Measurements from ENCODE around the gene CNOT6. TPM values are rescaled to one million over a fixed set of nuclear protein-coding genes. Genes with fewer than 3 reads are reported as not detected.
"Not testable (repeated sequence)": the region's sequence is repeated elsewhere in the genome, so short reads cannot be mapped to it uniquely, and the experiment has no call there.

CNOT6 gene
- total RNA-seq, 2 experiments from 2014 or later = 33.3 to 34.0 TPM

DNA sequence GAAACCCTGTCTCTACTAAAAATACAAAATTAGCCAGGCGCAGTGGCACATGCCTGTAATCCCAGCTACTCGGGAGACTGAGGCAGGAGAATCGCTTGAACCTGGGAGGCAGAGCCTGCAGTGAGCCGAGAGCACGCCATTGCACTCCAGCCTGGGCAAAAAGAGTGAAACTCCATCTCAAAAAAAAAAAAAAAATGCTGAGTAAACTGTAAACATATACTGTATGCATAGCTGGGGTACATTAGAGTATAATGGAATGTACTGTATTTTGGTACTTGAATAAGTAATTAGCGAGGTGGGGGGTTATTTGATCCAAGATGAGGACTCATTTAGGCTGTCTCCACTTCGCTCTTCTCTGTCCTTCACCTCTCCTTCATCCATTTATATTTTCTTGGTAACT is 3.7 kb downstream of the CNOT6 start:
- peaks cover 36% of the 10 kb centered on the region for H3K4me1 Mint-ChIP-seq (ENCODE audit: low read depth)
- H3K4me3 Mint-ChIP-seq; H3K9me3 Mint-ChIP-seq; H3K36me3 Mint-ChIP-seq (ENCODE audit: low read depth); CTCF ChIA-PET; H3K27me3 Mint-ChIP-seq (ENCODE audit: low read depth); H3K27ac Mint-ChIP-seq; DNase-seq: not testable (repeated sequence)
- intact Hi-C loops (cut with micrococcal nuclease) = loop anchor here (10.0 kb wide), 1 partner anchor 143 kb away; the partner anchor contains the start of gene GFPT2

DNA sequence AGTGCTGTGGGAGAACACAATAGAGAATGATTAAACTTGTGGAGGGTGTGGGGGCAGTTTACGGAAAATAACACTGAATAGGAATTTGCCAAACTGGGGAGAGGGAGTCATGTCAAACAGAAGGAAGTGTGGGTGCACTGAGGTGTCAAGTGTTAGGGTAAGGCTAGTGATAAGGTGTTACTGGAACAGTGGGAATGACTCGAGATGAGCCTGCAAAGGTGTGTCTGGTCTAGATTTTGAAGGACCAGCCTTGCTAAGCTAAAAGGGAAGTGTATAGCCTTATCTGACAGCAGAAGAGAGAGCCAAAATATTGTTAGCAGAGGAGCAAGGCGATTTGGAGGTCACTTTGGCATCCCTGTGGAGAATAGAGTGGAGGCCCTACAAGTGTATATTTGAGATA is 4.2 kb downstream of the CNOT6 start:
- H3K27ac Mint-ChIP-seq = no peak overlapping the region
- H3K4me1 Mint-ChIP-seq (ENCODE audit: low read depth) = peaks cover 33% of the 10 kb centered on the region
- H3K9me3 Mint-ChIP-seq = no peaks in the 10 kb centered on the region
- H3K4me3 Mint-ChIP-seq = no peak overlapping the region
- no peak for DNase-seq
- intact Hi-C loops (cut with micrococcal nuclease) = loop anchor here (10.0 kb wide), 1 partner anchor 144 kb away; the partner anchor contains the start of gene GFPT2
- H3K27me3 Mint-ChIP-seq (ENCODE audit: low read depth) = no peaks in the 10 kb centered on the region
- peaks cover 10% of the 10 kb centered on the region for H3K36me3 Mint-ChIP-seq (ENCODE audit: low read depth)
- CTCF ChIA-PET = no interaction called here

DNA sequence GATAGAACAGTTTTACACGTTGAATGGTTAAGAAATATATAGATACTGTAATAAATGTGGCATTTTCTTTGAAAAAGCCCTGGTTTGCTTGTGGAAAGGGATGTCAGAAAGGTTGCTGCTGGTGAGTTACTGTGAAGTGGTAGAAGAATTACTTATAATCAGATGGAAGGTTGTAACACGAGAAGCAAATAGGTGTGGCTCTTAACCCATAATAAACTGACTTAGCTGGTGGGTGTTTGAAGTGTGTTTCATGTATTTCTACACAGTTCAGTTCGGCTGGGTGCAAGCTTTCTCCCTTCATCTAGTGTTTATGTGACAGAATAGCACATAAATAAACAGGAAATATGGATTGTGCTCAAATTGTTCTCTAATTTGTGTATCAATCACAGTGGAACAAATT is 5.5 kb downstream of the CNOT6 start:
- Mint-ChIP-seq H3K27me3 (ENCODE audit: low read depth) (no peaks in the 10 kb centered on the region), H3K36me3 (ENCODE audit: low read depth) (peaks cover 15% of the 10 kb centered on the region), H3K27ac (no peak overlapping the region), H3K4me3 (no peak overlapping the region), H3K4me1 (ENCODE audit: low read depth) (peaks cover 33% of the 10 kb centered on the region), H3K9me3 (no peaks in the 10 kb centered on the region)
- no peak for DNase-seq
- CTCF ChIA-PET = interaction anchor here (0.7 kb wide), 1 partner anchor 112 kb away, joined by 3 read pairs; no protein-coding TSS in a partner anchor
- intact Hi-C loops (cut with micrococcal nuclease) = loop anchor here (10.0 kb wide), 1 partner anchor 145 kb away; the partner anchor contains the start of gene GFPT2

DNA sequence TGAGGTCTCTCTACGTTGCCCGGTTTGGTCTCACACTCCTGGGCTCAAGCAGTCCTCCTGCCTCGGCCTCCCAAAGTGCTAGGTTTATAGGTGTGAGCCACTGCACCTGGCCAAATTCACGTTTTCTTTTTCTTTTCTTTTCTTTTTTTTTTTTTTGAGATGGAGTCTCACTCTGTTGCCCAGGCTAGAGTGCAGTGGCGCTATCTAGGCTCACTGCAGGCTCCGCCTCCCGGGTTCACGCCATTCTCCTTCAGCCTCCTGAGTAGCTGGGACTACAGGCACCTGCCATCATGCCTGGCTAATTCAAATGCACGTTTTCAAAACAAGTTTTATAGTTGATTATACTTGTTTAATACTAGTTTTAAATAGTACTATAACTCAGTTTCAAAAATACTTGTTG is 6.1 kb downstream of the CNOT6 start:
- Mint-ChIP-seq H3K4me1 (ENCODE audit: low read depth) (peaks cover 33% of the 10 kb centered on the region), H3K36me3 (ENCODE audit: low read depth) (peaks cover 15% of the 10 kb centered on the region)
- H3K9me3 Mint-ChIP-seq; H3K27me3 Mint-ChIP-seq (ENCODE audit: low read depth); intact Hi-C loops (cut with micrococcal nuclease); H3K27ac Mint-ChIP-seq; CTCF ChIA-PET; H3K4me3 Mint-ChIP-seq; DNase-seq: not testable (repeated sequence)

DNA sequence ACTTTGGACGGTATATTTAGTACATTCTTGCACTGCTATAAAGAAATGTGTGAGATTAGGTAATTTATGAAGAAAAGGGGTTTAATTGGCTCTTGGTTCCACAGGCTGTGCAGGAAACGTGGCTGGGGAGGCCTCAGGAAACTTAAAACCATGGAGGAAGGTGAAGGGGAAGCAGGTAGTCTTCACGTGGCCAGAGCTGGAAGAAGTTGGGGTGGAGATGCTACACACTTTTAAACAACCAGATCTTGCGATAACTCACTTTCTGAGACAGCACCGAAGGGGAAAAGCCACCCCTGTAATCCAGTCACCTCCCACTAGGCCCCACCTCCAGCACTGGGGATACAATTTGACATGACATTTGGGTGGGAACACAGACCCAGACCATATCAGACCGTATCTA is 13.5 kb downstream of the CNOT6 start:
- no peak overlapping the region for H3K4me3 Mint-ChIP-seq
- intact Hi-C loops (cut with micrococcal nuclease) = no loop called here
- no peak overlapping the region for H3K27ac Mint-ChIP-seq
- peaks cover 27% of the 10 kb centered on the region for H3K4me1 Mint-ChIP-seq (ENCODE audit: low read depth)
- H3K27me3 Mint-ChIP-seq (ENCODE audit: low read depth) = no peaks in the 10 kb centered on the region
- H3K36me3 Mint-ChIP-seq (ENCODE audit: low read depth) = peaks cover 19% of the 10 kb centered on the region
- no peak for DNase-seq
- no peaks in the 10 kb centered on the region for H3K9me3 Mint-ChIP-seq
- CTCF ChIA-PET = no interaction called here

DNA sequence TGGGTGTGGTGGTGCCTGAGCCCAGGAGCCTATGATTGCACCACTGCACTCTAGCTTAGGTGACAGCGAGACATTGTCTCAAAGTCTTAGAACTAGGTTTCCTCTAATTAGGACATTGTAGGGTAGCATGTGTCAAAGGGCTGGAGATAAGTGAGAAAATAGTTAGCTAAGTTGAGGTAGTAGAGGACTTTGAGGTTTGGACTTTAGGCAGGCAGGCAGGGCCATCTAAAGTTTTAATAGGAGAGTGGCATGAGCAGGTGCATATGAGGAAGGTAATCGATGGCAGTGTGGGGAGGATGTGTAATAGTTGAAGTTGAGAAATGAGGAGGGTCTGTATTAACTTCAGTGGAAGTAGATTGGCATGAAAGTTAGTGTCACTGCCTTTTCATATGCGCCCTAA is 21.1 kb downstream of the CNOT6 start:
- Mint-ChIP-seq H3K9me3 (no peaks in the 10 kb centered on the region), H3K27ac (no peak overlapping the region), H3K4me3 (no peak overlapping the region), H3K4me1 (ENCODE audit: low read depth) (peaks cover 30% of the 10 kb centered on the region), H3K27me3 (ENCODE audit: low read depth) (no peaks in the 10 kb centered on the region), H3K36me3 (ENCODE audit: low read depth) (peaks cover 7% of the 10 kb centered on the region)
- CTCF ChIA-PET = interaction anchor here (0.9 kb wide), 1 partner anchor 45 kb away, joined by 3 read pairs; no protein-coding TSS in a partner anchor
- no peak for DNase-seq
- intact Hi-C loops (cut with micrococcal nuclease) = no loop called here

DNA sequence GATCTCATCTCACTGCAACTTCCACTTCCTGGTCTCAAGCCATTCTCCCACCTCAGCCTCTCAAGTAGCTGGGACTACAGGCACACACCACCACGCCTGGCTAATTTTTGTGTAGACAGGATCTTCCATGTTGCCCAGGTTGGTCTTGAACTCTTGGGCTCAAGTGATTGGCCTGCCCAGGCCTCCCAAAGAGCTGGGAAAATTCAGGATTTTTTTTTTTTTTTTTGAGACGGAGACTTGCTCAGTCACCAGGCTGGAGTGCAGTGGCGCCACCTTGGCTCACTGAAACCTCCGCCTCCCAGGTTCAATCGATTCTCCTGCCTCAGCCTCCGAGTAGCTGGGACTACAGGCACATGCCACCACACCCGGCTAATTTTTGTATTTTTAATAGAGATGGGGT is 21.8 kb downstream of the CNOT6 start:
- CTCF ChIA-PET; H3K36me3 Mint-ChIP-seq (ENCODE audit: low read depth); H3K27me3 Mint-ChIP-seq (ENCODE audit: low read depth); H3K9me3 Mint-ChIP-seq; H3K4me3 Mint-ChIP-seq; intact Hi-C loops (cut with micrococcal nuclease); DNase-seq; H3K27ac Mint-ChIP-seq: not testable (repeated sequence)
- peaks cover 33% of the 10 kb centered on the region for H3K4me1 Mint-ChIP-seq (ENCODE audit: low read depth)

DNA sequence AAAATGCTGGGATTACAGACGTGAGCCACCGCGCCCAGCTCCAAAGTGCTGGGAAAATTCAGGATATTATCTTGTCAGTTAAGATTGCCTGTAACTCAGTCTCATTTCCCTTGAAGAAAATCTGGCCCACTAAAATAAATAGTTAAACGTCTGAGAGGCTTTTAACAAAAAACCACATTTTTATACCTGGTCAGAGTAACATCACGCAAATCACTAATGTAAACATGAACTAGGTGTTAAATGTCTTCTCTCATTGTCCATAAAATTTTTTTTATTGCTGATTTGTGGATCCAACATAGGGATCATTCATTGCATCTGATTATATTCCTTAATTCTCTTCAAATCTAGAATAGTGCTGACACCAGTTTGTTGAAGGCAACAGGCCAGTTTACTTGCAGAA is 22.3 kb downstream of the CNOT6 start:
- intact Hi-C loops (cut with micrococcal nuclease) = no loop called here
- Mint-ChIP-seq H3K36me3 (ENCODE audit: low read depth) (peaks cover 7% of the 10 kb centered on the region), H3K27ac (no peak overlapping the region), H3K4me3 (no peak overlapping the region), H3K4me1 (ENCODE audit: low read depth) (peaks cover 37% of the 10 kb centered on the region), H3K27me3 (ENCODE audit: low read depth) (no peaks in the 10 kb centered on the region), H3K9me3 (no peaks in the 10 kb centered on the region)
- DNase-seq = no peak
- CTCF ChIA-PET = no interaction called here

DNA sequence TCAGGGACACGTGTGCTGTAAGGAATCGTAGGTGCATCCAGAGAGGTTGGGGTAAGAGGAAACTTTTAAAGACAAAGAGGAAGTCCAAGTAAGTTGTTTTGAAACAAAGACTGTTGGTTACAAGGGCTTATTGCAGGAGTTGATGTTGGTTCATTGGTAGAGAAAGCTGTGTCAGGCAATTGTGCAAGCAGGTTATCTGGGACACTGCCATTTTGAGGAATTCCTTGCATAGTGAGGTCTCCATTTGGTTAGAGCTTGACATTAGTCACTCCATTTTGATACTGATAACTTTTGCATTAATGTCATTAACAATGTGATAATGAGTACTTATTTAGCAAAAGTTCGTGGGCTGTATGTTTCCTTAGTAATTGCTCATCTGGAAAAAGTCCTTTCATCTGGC is 24.9 kb downstream of the CNOT6 start:
- H3K9me3 Mint-ChIP-seq = no peaks in the 10 kb centered on the region
- H3K27ac Mint-ChIP-seq = no peak overlapping the region
- peaks cover 3% of the 10 kb centered on the region for H3K36me3 Mint-ChIP-seq (ENCODE audit: low read depth)
- CTCF ChIA-PET = no interaction called here
- H3K4me1 Mint-ChIP-seq (ENCODE audit: low read depth) = peaks cover 63% of the 10 kb centered on the region
- no peaks in the 10 kb centered on the region for H3K27me3 Mint-ChIP-seq (ENCODE audit: low read depth)
- no peak overlapping the region for H3K4me3 Mint-ChIP-seq
- intact Hi-C loops (cut with micrococcal nuclease) = no loop called here
- DNase-seq = no peak

DNA sequence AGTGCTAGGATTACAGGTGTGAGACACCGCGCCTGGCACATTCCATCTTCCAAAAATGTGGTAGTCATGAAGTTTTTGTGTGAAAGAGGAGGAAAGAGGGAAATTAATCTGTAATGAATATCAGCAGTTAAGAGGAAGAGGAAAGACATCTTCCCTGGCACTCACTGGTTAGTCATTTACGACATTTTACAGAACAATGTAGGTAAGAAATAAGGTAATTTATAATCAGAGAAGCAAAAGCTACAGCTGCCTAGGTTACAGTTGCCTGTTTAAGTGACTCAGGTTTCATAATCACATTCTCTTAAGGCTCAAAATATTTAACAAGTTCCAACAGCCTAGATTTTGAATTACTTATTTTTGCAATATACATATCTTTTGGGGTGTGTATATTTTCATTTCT is 26.9 kb downstream of the CNOT6 start:
- intact Hi-C loops (cut with micrococcal nuclease) = no loop called here
- H3K4me1 Mint-ChIP-seq (ENCODE audit: low read depth) = peaks cover 69% of the 10 kb centered on the region

DNA sequence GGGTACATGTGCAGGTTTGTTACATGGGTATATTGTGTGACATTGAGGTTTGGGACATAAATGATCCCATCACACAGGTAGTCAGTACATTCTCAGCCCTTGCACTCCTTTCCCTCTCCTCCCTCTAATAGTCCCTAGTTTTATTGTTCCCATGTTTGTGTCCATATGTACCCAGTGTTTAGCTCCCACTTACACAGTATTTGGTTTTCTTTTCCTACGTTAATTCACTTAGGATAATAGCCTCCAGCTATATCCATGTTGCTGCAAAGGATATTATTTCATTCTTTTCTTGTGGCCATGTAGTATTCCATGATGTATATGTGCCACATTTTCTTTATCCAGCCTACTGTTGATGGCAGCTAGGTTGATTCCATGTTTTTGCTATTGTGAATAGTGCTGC is 27.4 kb downstream of the CNOT6 start:
- Mint-ChIP-seq H3K9me3 (no peaks in the 10 kb centered on the region), H3K36me3 (ENCODE audit: low read depth) (no peaks in the 10 kb centered on the region), H3K4me1 (ENCODE audit: low read depth) (peaks cover 70% of the 10 kb centered on the region), H3K27ac (no peak overlapping the region), H3K4me3 (no peak overlapping the region), H3K27me3 (ENCODE audit: low read depth) (no peaks in the 10 kb centered on the region)
- no peak for DNase-seq
- intact Hi-C loops (cut with micrococcal nuclease) = no loop called here
- CTCF ChIA-PET = no interaction called here

More for the DNA sequence above, 26.9 kb downstream of the CNOT6 start:
- Mint-ChIP-seq H3K9me3 (no peaks in the 10 kb centered on the region), H3K36me3 (ENCODE audit: low read depth) (no peaks in the 10 kb centered on the region), H3K27me3 (ENCODE audit: low read depth) (no peaks in the 10 kb centered on the region), H3K27ac (no peak overlapping the region), H3K4me3 (no peak overlapping the region)
- CTCF ChIA-PET = no interaction called here
- no peak for DNase-seq

DNA sequence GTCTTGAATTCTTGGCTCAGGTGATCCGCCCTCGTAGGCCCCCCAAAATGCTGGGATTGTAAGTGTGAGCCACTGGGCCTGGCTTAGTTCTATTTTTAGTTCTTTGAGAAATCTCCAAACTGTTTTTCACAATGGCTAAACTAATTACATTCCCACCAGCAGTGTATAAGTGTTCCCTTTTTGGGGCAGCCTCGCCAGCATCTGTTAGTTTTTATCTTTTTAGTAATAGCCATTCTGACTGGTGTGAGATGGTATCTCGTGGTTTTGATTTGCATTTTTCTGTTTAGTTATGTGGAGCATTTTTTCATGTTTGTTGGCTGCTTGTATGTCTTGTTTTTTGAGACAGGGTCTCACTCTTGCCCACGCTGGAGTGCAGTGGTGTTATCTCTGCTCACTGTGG is 28.2 kb downstream of the CNOT6 start:
- Mint-ChIP-seq H3K4me3 (no peak overlapping the region), H3K27ac (no peak overlapping the region), H3K36me3 (ENCODE audit: low read depth) (no peaks in the 10 kb centered on the region), H3K27me3 (ENCODE audit: low read depth) (no peaks in the 10 kb centered on the region), H3K9me3 (no peaks in the 10 kb centered on the region), H3K4me1 (ENCODE audit: low read depth) (peaks cover 68% of the 10 kb centered on the region)
- intact Hi-C loops (cut with micrococcal nuclease) = no loop called here
- CTCF ChIA-PET = no interaction called here
- no peak for DNase-seq

DNA sequence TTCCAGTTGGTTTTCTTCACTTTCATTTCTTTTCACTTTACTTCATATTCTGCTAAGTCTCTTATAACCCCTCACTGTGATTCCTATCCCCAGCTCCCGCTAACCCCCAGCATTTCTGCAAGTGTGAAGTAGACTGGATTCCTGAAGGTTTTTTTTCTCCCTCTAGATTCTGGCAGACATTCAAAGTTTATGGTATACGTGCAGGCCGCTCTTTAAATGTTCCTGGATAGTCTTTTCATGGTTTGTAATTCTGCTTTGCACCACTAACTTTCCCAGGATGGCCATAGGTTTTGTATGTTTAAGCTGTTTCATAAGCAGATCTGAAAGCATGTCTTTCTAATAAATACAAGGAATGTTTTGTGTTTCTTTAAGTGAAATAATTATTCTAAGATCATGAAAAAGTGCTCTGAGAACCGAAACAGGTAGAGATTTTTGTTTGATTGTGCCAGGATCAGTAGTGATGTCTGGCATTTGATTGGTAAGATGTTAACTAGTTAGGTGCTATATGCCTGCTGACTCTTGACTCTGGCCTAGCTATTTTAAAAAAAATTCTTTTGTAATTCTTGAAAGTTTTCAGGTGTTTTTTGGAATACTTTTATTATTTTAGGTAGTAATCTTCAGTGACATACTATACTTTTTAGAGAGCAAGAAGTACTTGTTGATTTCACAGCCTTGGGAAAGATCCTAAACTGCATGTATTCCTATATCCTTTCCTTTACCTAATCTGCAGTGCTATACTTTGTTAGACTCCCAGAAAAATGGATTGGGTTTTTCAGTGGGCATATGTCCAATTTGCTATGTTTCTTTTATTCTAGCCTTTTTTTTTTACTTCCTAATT is 29.7 kb downstream of the CNOT6 start:
- H3K4me1 Mint-ChIP-seq (ENCODE audit: low read depth) = peaks cover 59% of the 10 kb centered on the region
- H3K36me3 Mint-ChIP-seq (ENCODE audit: low read depth) = no peaks in the 10 kb centered on the region
- no peak for DNase-seq
- intact Hi-C loops (cut with micrococcal nuclease) = no loop called here
- no peak overlapping the region for H3K27ac Mint-ChIP-seq
- CTCF ChIA-PET = interaction anchor here (1.0 to 1.6 kb wide), 2 partner anchors 81 to 95 kb away, joined by 3 read pairs; no protein-coding TSS in a partner anchor
- H3K9me3 Mint-ChIP-seq = no peaks in the 10 kb centered on the region
- H3K4me3 Mint-ChIP-seq = no peak overlapping the region
- H3K27me3 Mint-ChIP-seq (ENCODE audit: low read depth) = no peaks in the 10 kb centered on the region

Measured in activated naive CD4-positive, alpha-beta T cell treated with anti-CD3 and anti-CD28 coated beads for 36 hours (primary cell).